HepG2 (cell line): ENCODE data around the gene SVBP. TPM values are rescaled to one million over a fixed set of nuclear protein-coding genes. Genes with fewer than 3 reads are reported as not detected.

ENCODE experiments used
- GABPA ChIP-seq, 2 experiments: IDR thresholded peaks; 2 replicates each; pipeline ENCODE4 v1.6.1; 2011 to 2016; ENCODE audit warnings: low read depth in 2 of 2, low read length in 1 of 2, missing biosample characterization in 1 of 2, missing genetic modification characterization in 1 of 2
- GLI4 ChIP-seq: sonication (generic); formaldehyde crosslinking; IDR thresholded peaks from 2 replicates; pipeline ENCODE4 v1.5.1; 2020; ENCODE audit warnings: missing genetic modification reagents, mild to moderate bottlenecking, moderate library complexity, borderline replicate concordance
- POLR2G ChIP-seq: fragments of 200-400 bp; formaldehyde crosslinking; IDR thresholded peaks from 2 replicates; pipeline ENCODE4 v1.6.1; 2018; ENCODE audit warnings: mild to moderate bottlenecking, low read depth, low read length, moderate library complexity
- PRMT3 ChIP-seq: sonication (generic); formaldehyde crosslinking; IDR thresholded peaks from 2 replicates; pipeline ENCODE4 v1.8.1; 2022; ENCODE audit warnings: low read depth, mild to moderate bottlenecking, moderate library complexity, missing genetic modification reagents, borderline replicate concordance
- TOPORS ChIP-seq: sonication (generic); formaldehyde crosslinking; IDR thresholded peaks from 2 replicates; pipeline ENCODE4 v1.8.0; 2023; ENCODE audit warnings: mild to moderate bottlenecking, missing genetic modification reagents
- YY1 ChIP-seq: IDR thresholded peaks from 2 replicates; pipeline ENCODE4 v1.6.1; 2011; ENCODE audit warnings: low read length, low read depth, moderate library complexity, mild to moderate bottlenecking; ENCODE audit not compliant: insufficient read depth, insufficient replicate concordance
- ZBTB40 ChIP-seq, 2 experiments: fragments of 450-650 bp in 1 of 2; sonication (generic) in 1 of 2; formaldehyde crosslinking in 1 of 2; IDR thresholded peaks; 2 replicates each; pipeline versions ENCODE4 v1.6.1 to v1.8.0; 2016 to 2022; ENCODE audit warnings: antibody characterized with exemption in 1 of 2, mild to moderate bottlenecking in 1 of 2, missing genetic modification reagents in 1 of 2
- ZNF224 ChIP-seq: sonication (generic); formaldehyde crosslinking; IDR thresholded peaks from 2 replicates; pipeline ENCODE4 v1.5.0; 2020; ENCODE audit warnings: mild to moderate bottlenecking, missing genetic modification reagents
- ZNF33A ChIP-seq: sonication (generic); formaldehyde crosslinking; IDR thresholded peaks from 2 replicates; pipeline ENCODE4 v1.5.1; 2020; ENCODE audit warnings: missing genetic modification reagents, mild to moderate bottlenecking, moderate library complexity, borderline replicate concordance
- ZNF446 ChIP-seq: sonication (generic); formaldehyde crosslinking; IDR thresholded peaks from 2 replicates; pipeline ENCODE4 v1.5.0; 2020; ENCODE audit warnings: mild to moderate bottlenecking, missing genetic modification reagents
- ZNF501 ChIP-seq: sonication (generic); formaldehyde crosslinking; IDR thresholded peaks from 2 replicates; pipeline ENCODE4 v1.5.1; 2020; ENCODE audit warnings: mild to moderate bottlenecking, moderate library complexity, missing genetic modification reagents
- ZNF557 ChIP-seq: sonication (generic); formaldehyde crosslinking; IDR thresholded peaks from 2 replicates; pipeline ENCODE4 v1.4.0; 2020; ENCODE audit warnings: missing genetic modification reagents
- ZNF749 ChIP-seq: sonication (generic); formaldehyde crosslinking; IDR thresholded peaks from 2 replicates; pipeline ENCODE4 v1.8.0; 2022; ENCODE audit warnings: mild to moderate bottlenecking, missing genetic modification reagents, moderate library complexity, borderline replicate concordance
- ZNF773 ChIP-seq: sonication (generic); formaldehyde crosslinking; IDR thresholded peaks from 2 replicates; pipeline ENCODE4 v1.4.0; 2020; ENCODE audit warnings: missing genetic modification reagents, borderline replicate concordance
- polyA plus RNA-seq, 8 experiments: library from polyadenylated mRNA; depleted of rRNA in 3 of 8; stranded (reverse) in 7 of 8; unstranded in 1 of 8; fragments of >200 nt; fragmentation: Illumina TruSeq in 4 of 8; extraction: Trizol in 4 of 8; gene quantifications; 2 replicates each; pipeline versions ENCODE4 v1.2.1 to v1.2.3, GENCODE V29; 2011 to 2016; ENCODE audit warnings: low read depth in 4 of 8, missing spikeins in 1 of 8, mixed read lengths in 1 of 8; ENCODE audit not compliant: insufficient read depth in 1 of 8
- total RNA-seq, 5 experiments: library from RNA; depleted of rRNA; stranded (reverse); fragments of >200 nt; fragmentation: Illumina TruSeq; extraction: Trizol; gene quantifications; 2 replicates each; pipeline ENCODE4 v1.2.3, GENCODE V29; 2016; ENCODE audit warnings: low read depth in 1 of 5
- TF ChIP-seq, protein P1 (sequence below): sonication (generic); formaldehyde crosslinking; IDR thresholded peaks from 2 replicates; pipeline ENCODE4 v1.5.0; 2020; ENCODE audit warnings: missing genetic modification reagents
- TF ChIP-seq, protein P2 (sequence below): sonication (generic); formaldehyde crosslinking; IDR thresholded peaks from 2 replicates; pipeline ENCODE4 v1.4.0; 2020; ENCODE audit warnings: mild to moderate bottlenecking, missing genetic modification reagents

SVBP gene
- total and polyA plus RNA-seq, 2 of the 13 experiments (the other 11 are each of a cell fraction or from before 2014, with no cell fraction given), result 28.8 to 48.2 TPM

DNA sequence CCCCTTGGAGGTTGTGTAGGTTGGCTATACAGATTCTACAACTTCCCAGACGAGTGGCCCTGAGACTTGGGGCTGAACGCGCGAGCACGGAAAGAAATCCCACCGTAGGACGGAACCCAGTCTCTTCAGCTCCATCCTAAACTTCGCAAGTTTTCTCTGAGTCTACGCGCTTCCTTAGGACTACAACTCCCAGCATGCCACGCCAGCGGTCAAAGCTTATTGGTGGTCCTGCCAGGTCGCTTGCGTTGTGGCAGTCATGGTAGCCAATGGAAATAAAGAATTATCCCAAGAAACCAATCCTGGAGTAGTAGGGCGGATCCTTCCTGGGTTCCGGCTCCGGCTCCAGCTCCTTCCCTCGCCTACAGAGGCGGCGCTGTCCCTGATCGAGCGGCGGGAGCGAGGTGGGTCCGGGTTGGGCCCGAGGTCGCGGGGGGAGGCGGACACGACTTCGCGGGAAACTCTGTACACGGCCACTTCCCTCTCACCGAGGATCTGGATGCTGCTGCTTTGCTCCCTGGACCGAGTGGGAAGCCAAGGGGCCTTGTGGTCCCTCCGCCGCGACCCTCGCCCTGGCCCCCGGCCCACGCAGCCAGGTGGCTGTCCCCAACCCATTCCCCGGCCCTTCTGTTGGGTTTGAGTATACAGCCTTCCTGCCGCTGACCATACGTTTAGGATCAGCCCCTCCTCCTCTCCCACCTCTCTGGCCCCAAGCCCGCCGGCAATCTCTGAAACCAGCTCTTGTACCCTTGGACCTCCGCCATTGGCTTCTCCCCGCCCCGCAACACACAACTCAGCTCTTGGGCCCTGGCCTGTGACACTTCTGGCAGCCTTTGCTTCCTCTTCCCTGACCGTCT lies 29.3 kb upstream of the SVBP start, which contains the start of gene ZNF691 (continued):
- TF ChIP-seq ZNF224 (CRISPR knock-in tag) (peak; percentile 31; the same call in 1 of the 2 replicates), ZNF557 (CRISPR knock-in tag) (no peak), ZBTB40 (IDR thresholded peaks at IDR 0.05) (peak; percentile 58; the same call in 1 of the 2 replicates), ZBTB40 (CRISPR knock-in tag; IDR thresholded peaks at IDR 0.05) (peak; percentile 25; the same call in 1 of the 2 replicates), ZNF773 (CRISPR knock-in tag) (peak; percentile 42; the same call in 1 of the 2 replicates), ZNF33A (no peak), GLI4 (CRISPR knock-in tag) (peak; percentile 94; the same call in 1 of the 2 replicates), TOPORS (0 out of 2 replicates have a peak, but pooled peaks have one; percentile 54), ZNF446 (CRISPR knock-in tag) (0 out of 2 replicates have a peak, but pooled peaks have one; percentile 31), ZNF501 (CRISPR knock-in tag) (peak; percentile 72; the same call in 1 of the 2 replicates), GABPA (IDR thresholded peaks at IDR 0.05; ENCODE audit: low read depth, low read length) (peak; percentile 78), GABPA (CRISPR knock-in tag; IDR thresholded peaks at IDR 0.05; ENCODE audit: low read depth) (peak; percentile 95), PRMT3 (no peak), ZNF749 (CRISPR knock-in tag) (peak; percentile 76; the same call in 1 of the 2 replicates), POLR2G (peak; percentile 91), YY1 (peak; percentile 53)
- TF ChIP-seq, protein P1, sequence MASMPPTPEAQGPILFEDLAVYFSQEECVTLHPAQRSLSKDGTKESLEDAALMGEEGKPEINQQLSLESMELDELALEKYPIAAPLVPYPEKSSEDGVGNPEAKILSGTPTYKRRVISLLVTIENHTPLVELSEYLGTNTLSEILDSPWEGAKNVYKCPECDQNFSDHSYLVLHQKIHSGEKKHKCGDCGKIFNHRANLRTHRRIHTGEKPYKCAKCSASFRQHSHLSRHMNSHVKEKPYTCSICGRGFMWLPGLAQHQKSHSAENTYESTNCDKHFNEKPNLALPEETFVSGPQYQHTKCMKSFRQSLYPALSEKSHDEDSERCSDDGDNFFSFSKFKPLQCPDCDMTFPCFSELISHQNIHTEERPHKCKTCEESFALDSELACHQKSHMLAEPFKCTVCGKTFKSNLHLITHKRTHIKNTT (CRISPR knock-in tag), result no peak
- TF ChIP-seq, protein P2, sequence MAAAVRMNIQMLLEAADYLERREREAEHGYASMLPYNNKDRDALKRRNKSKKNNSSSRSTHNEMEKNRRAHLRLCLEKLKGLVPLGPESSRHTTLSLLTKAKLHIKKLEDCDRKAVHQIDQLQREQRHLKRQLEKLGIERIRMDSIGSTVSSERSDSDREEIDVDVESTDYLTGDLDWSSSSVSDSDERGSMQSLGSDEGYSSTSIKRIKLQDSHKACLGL, result peak; percentile 38; the same call in 1 of the 2 replicates
